Skeletal muscle tissue (tissue), 5 donors: ENCODE results near the gene FKBP11. TPM values are rescaled to one million over a fixed set of nuclear protein-coding genes. Genes with fewer than 3 reads are reported as not detected.
"Not testable (repeated sequence)": the region's sequence is repeated elsewhere in the genome, so short reads cannot be mapped to it uniquely, and the experiment has no call there.

Experiments
- H3K27ac ChIP-seq: one replicate; pipeline ENCODE4 v1.7.0; 2013; ENCODE audit warnings: mild to moderate bottlenecking, low read depth, low read length, inconsistent platforms
- H3K27me3 ChIP-seq, 3 donors: one replicate each; pipeline ENCODE4 v1.7.0; 2013; ENCODE audit warnings: low read length in 3 of 3; ENCODE audit not compliant: control insufficient read depth in 3 of 3, insufficient read depth in 3 of 3
- H3K36me3 ChIP-seq, 3 donors: one replicate each; pipeline ENCODE4 v1.7.0; 2013; ENCODE audit warnings: low read length in 3 of 3; ENCODE audit not compliant: control insufficient read depth in 3 of 3, insufficient read depth in 3 of 3
- H3K4me1 ChIP-seq, 3 donors: one replicate each; pipeline ENCODE4 v1.7.0; 2013; ENCODE audit warnings: low read length in 3 of 3, mild to moderate bottlenecking in 3 of 3; ENCODE audit not compliant: control insufficient read depth in 3 of 3, insufficient read depth in 3 of 3
- H3K4me3 ChIP-seq, 3 donors: one replicate each; pipeline ENCODE4 v1.7.0; 2013; ENCODE audit warnings: low read length in 3 of 3
- H3K9ac ChIP-seq, 3 donors: one replicate each; pipeline ENCODE4 v1.7.0; 2013; ENCODE audit warnings: low read length in 3 of 3, mild to moderate bottlenecking in 3 of 3, moderate library complexity in 2 of 3, low read depth in 1 of 3
- H3K9me3 ChIP-seq, 3 donors: one replicate each; pipeline ENCODE4 v1.7.0; 2013; ENCODE audit warnings: low read length in 3 of 3; ENCODE audit not compliant: control insufficient read depth in 3 of 3
- small RNA-seq: library from RNA; depleted of rRNA; stranded (forward); fragments of <200 nt; gene quantifications from one replicate; pipeline ENCODE3, GENCODE V24; 2014
- total RNA-seq: library from RNA; depleted of rRNA; stranded (reverse); fragments of >200 nt; gene quantifications from one replicate; pipeline ENCODE4 v1.2.3, GENCODE V29; 2014
- donor health status: Osteomylitis.

The FKBP11 gene
- total RNA-seq, 1 donor from 2014 or later = 5.7 TPM

DNA sequence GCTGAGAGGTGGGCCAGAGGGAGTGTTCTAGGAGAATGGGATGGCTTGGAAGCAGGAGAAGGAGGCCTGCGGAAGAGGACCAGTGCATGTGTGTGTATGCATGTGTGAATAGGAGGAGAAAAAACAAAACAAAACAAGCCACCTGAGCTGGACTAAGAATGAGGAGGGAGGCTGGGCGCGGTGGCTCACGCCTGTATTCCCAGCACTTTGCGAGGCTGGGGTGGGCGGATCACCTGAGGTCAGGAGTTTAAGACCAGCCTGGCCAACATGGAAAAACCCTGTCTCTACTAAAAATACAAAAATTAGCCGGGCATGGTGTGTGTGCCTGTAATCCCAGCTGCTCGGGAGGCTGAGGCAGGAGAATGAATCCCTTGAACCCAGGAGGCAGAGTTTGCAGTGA is 51.8 kb downstream of the FKBP11 start:
- not testable (repeated sequence) for H3K9ac ChIP-seq, H3K9me3 ChIP-seq, H3K4me1 ChIP-seq, H3K4me3 ChIP-seq, H3K27me3 ChIP-seq, H3K27ac ChIP-seq, H3K36me3 ChIP-seq

DNA sequence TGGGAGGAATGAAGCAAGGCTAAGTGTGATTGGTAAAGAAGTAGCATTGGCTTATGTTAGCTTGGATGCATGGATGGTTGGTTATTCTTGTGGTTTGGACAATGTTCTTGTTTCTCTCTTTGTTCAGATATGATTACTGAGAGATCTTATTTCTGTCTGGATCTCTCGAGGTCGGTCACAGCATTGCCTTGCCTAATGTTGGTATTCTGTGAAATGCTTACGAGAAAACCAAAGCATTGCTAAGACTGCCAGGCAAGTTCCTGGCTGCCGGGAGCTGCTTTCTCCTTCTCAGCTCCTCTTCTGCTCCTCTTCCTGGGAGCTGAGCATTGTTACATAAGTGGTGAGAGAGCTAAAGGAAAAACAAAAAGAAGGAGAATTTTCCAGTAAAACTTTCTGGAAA is 52.2 kb downstream of the FKBP11 start:
- Histone ChIP-seq H3K9ac (no peak overlapping the region), H3K27me3 (no peaks in the 10 kb centered on the region), H3K4me3 (no peak overlapping the region), H3K27ac (no peak overlapping the region), H3K36me3 (no peaks in the 10 kb centered on the region), H3K9me3 (no peaks in the 10 kb centered on the region), H3K4me1 (no peaks in the 10 kb centered on the region)

Small RNAs within 50 kb of the gene (small RNA-seq; reads per million reads assigned to genes)
- not detected for gene AC073610.1
- not detected for gene RNU6-600P

Other genes with a start within 250 kb of the FKBP11 start
- 53.8 TPM for gene KANSL2, start 243.3 kb downstream of the FKBP11 start, total RNA-seq
- 27.7 TPM for gene CCNT1, start 208.8 kb downstream of the FKBP11 start, total RNA-seq
- gene ADCY6, start 136.4 kb downstream of the FKBP11 start, total RNA-seq = 37.6 TPM
- 4.2 TPM for gene CACNB3, start 107.0 kb downstream of the FKBP11 start, total RNA-seq
- gene DDX23, start 73.3 kb downstream of the FKBP11 start, total RNA-seq = 56.9 TPM
- gene RND1, start 59.6 kb downstream of the FKBP11 start, total RNA-seq = under 0.01 TPM
- gene ARF3, start 32.0 kb upstream of the FKBP11 start, total RNA-seq = 19.8 TPM
- 0.52 TPM for gene WNT10B, start 46.2 kb upstream of the FKBP11 start, total RNA-seq
- not detected for gene WNT1, start 52.8 kb upstream of the FKBP11 start, total RNA-seq
- gene DDN, start 73.9 kb upstream of the FKBP11 start, total RNA-seq = 18.8 TPM
- 41.8 TPM for gene PRKAG1, start 93.3 kb upstream of the FKBP11 start, total RNA-seq
- 26.1 TPM for gene KMT2D, start 135.3 kb upstream of the FKBP11 start, total RNA-seq
- 0.52 TPM for gene RHEBL1, start 144.5 kb upstream of the FKBP11 start, total RNA-seq
- 1.6 TPM for gene DHH, start 169.3 kb upstream of the FKBP11 start, total RNA-seq
- 21.4 TPM for gene LMBR1L, start 185.4 kb upstream of the FKBP11 start, total RNA-seq
- 674 TPM for gene TUBA1B, start 205.9 kb upstream of the FKBP11 start, total RNA-seq